Heart left ventricle (tissue), 16 donors: ENCODE measurements around the gene RFX4. TPM values are rescaled to one million over a fixed set of nuclear protein-coding genes. Genes with fewer than 3 reads are reported as not detected.
A peak's percentile ranks its signal among the peaks of the same experiment; 100 is the strongest.

ENCODE experiments used
- ATAC-seq, 4 donors: fragments of 200-7000 bp; cut with Tn5 transposase; one replicate each; pipeline ENCODE4 v1.9.1; 2020 to 2022; ENCODE audit warnings: moderate library complexity in 4 of 4, mild to moderate bottlenecking in 3 of 4, moderate number of reproducible peaks in 1 of 4
- DNase-seq, 5 donors: peaks; one replicate each; pipeline ENCODE4 v3.0.0-alpha.2; 2020
- H3K27ac ChIP-seq, 12 donors: fragments of 200-600 bp; sonication (generic) in 4 of 12; one replicate each; pipeline versions ENCODE4 v1.5.0 to v1.8.0; 2016 to 2022; ENCODE audit warnings: mild to moderate bottlenecking in 2 of 12
- H3K27me3 ChIP-seq, 9 donors: fragments of 200-600 bp; sonication (generic) in 2 of 9; one replicate each; pipeline versions ENCODE4 v1.5.1 to v1.8.0; 2016 to 2022; ENCODE audit warnings: mild to moderate bottlenecking in 3 of 9
- H3K36me3 ChIP-seq, 9 donors: fragments of 200-600 bp; sonication (generic) in 2 of 9; one replicate each; pipeline versions ENCODE4 v1.5.0 to v1.8.0; 2018 to 2022; ENCODE audit warnings: mild to moderate bottlenecking in 2 of 9
- H3K4me1 ChIP-seq, 12 donors: fragments of 200-600 bp; sonication (generic) in 4 of 12; one replicate each; pipeline versions ENCODE4 v1.5.0 to v1.8.0; 2016 to 2022; ENCODE audit warnings: mild to moderate bottlenecking in 3 of 12
- H3K4me3 ChIP-seq, 12 donors: fragments of 200-600 bp; sonication (generic) in 4 of 12; one replicate each; pipeline versions ENCODE4 v1.5.0 to v1.8.0; 2017 to 2022; ENCODE audit warnings: mild to moderate bottlenecking in 9 of 12, moderate library complexity in 4 of 12
- H3K9me3 ChIP-seq, 12 donors: fragments of 200-600 bp; sonication (generic) in 4 of 12; one replicate each; pipeline versions ENCODE4 v1.5.0 to v1.8.0; 2016 to 2022; ENCODE audit warnings: mild to moderate bottlenecking in 1 of 12
- POLR2A ChIP-seq, 2 donors: fragments of 450-650 bp; IDR thresholded peaks; one replicate each; pipeline ENCODE4 v1.6.1; 2017; ENCODE audit warnings: antibody characterized with exemption in 2 of 2, mild to moderate bottlenecking in 2 of 2, moderate library complexity in 2 of 2
- WGBS, 4 donors: extraction: QIAGEN DNeasy Blood & Tissue Kit in 2 of 4; methylation state at CpG; one replicate each; pipeline versions ENCODE4 v1.1.5 to v1.1.7; 2013 to 2018; 5-methylcytosine and 5-hydroxymethylcytosine counted together
- intact Hi-C, 10 donors: fragments of 100-400 bp; cut with DNase I; formaldehyde crosslinking; loops; one replicate each; pipeline versions ENCODE4 v1.11.1 to v1.14.2; 2022
- polyA plus RNA-seq, 2 donors: library from polyadenylated mRNA; stranded (reverse); fragments of 200-250 nt; gene quantifications; one replicate each; pipeline ENCODE4 v1.2.3, GENCODE V29; 2013
- total RNA-seq, 9 donors: library from RNA; depleted of rRNA in 2 of 9; stranded (reverse); fragments of >200 nt in 2 of 9; fragmentation: NEBNext Ultra II Directional in 3 of 9; extraction: Animal tissue kit (Norgen Biotek cat#: 25700) in 3 of 9; gene quantifications; one replicate each; pipeline versions ENCODE4 v1.1.0 to v1.2.4, GENCODE V29; 2016 to 2023
- TF ChIP-seq, protein P1 (sequence below), 12 donors: fragments of 200-600 bp; sonication (generic) in 4 of 12; IDR thresholded peaks; one replicate each; pipeline versions ENCODE4 v1.5.0 to v1.8.0; 2018 to 2022; ENCODE audit warnings: antibody characterized with exemption in 12 of 12, mild to moderate bottlenecking in 5 of 12
- donor health status: ischemic (EF 13 %, LVEDD 7.1; RV severe dilation, severe dysfunction).
- donor health status: healthy with polysubstance abuse.
- donor health status: DM: no; HTN: yes; CAD: no.
- donor health status: DM: no; HTN: no; CAD: no.
- donor health status: ischemic (EF 25% LVEDD 6.9; RV normal size, moderate dysfunction).
- donor health status: ischemic (EF 25% LVEDD 5.7; RV mildly dilated, moderate dysfunction).
- donor health status: healthy.
- donor health status: DM: yes; HTN: yes; CAD: no.
- donor health status: ischemic (EF 35%, LVEDD 5.7; RV mildly dilated, moderate dysfunction).
- donor health status: nonischemic (EF 11% LVEDD 7.7; RV severe dilation, severe dysfunction).
- donor health status: DM: yes; HTN: yes; CAD: no.
- donor health status: PGD.
- donor health status: ischemic (EF 29% LVEDD 5.4; RV normal size, mild dysfunction).
- donor health status: nonischemic (EF 23%, LVEDD 6.1; RV moderate dilation, normal function).

The RFX4 gene
- total and polyA plus RNA-seq, 11 donors, result 0.09 TPM; not detected in 9

GRCh38 chr12:106585521-106586277 is 2.9 kb downstream of the RFX4 start:
- Histone ChIP-seq H3K4me3 (peak overlapping the region in 9 of 12 donors; percentile 8 to 34 (median 19)), H3K36me3 (no peaks in the 10 kb centered on the region), H3K4me1 (peaks cover 0 to 66% (median 35%) of the 10 kb centered on the region in 12 donors), H3K9me3 (no peaks in the 10 kb centered on the region), H3K27ac (no peak overlapping the region), H3K27me3 (peaks cover 48 to 100% (median 92%) of the 10 kb centered on the region in 9 donors)
- DNase-seq (no peak), ATAC-seq (no peak)
- 1 to 3% (median 1%) methylated on average over 30 to 63 of the region's 63 CpGs for WGBS, 4 donors
- TF ChIP-seq POLR2A (IDR thresholded peaks at IDR 0.05), result no peak
- TF ChIP-seq, protein P1, sequence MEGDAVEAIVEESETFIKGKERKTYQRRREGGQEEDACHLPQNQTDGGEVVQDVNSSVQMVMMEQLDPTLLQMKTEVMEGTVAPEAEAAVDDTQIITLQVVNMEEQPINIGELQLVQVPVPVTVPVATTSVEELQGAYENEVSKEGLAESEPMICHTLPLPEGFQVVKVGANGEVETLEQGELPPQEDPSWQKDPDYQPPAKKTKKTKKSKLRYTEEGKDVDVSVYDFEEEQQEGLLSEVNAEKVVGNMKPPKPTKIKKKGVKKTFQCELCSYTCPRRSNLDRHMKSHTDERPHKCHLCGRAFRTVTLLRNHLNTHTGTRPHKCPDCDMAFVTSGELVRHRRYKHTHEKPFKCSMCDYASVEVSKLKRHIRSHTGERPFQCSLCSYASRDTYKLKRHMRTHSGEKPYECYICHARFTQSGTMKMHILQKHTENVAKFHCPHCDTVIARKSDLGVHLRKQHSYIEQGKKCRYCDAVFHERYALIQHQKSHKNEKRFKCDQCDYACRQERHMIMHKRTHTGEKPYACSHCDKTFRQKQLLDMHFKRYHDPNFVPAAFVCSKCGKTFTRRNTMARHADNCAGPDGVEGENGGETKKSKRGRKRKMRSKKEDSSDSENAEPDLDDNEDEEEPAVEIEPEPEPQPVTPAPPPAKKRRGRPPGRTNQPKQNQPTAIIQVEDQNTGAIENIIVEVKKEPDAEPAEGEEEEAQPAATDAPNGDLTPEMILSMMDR (IDR thresholded peaks at IDR 0.05), result no peak
- intact Hi-C loops, result no loop called here

GRCh38 chr12:106586278-106586802 is 3.5 kb downstream of the RFX4 start:
- no peak for DNase-seq
- Histone ChIP-seq H3K27me3 (peaks cover 41 to 100% (median 85%) of the 10 kb centered on the region in 9 donors), H3K4me1 (peaks cover 0 to 60% (median 32%) of the 10 kb centered on the region in 12 donors), H3K9me3 (no peaks in the 10 kb centered on the region), H3K4me3 (peak overlapping the region in 9 of 12 donors; percentile 8 to 34 (median 19)), H3K36me3 (no peaks in the 10 kb centered on the region), H3K27ac (no peak overlapping the region)
- no peak for ATAC-seq
- 1 to 2% (median 1%) methylated on average over 31 to 35 of the region's 35 CpGs for WGBS, 4 donors
- TF ChIP-seq, protein P1 (IDR thresholded peaks at IDR 0.05), result no peak
- TF ChIP-seq POLR2A (IDR thresholded peaks at IDR 0.05), result no peak
- intact Hi-C loops, result no loop called here

DNA sequence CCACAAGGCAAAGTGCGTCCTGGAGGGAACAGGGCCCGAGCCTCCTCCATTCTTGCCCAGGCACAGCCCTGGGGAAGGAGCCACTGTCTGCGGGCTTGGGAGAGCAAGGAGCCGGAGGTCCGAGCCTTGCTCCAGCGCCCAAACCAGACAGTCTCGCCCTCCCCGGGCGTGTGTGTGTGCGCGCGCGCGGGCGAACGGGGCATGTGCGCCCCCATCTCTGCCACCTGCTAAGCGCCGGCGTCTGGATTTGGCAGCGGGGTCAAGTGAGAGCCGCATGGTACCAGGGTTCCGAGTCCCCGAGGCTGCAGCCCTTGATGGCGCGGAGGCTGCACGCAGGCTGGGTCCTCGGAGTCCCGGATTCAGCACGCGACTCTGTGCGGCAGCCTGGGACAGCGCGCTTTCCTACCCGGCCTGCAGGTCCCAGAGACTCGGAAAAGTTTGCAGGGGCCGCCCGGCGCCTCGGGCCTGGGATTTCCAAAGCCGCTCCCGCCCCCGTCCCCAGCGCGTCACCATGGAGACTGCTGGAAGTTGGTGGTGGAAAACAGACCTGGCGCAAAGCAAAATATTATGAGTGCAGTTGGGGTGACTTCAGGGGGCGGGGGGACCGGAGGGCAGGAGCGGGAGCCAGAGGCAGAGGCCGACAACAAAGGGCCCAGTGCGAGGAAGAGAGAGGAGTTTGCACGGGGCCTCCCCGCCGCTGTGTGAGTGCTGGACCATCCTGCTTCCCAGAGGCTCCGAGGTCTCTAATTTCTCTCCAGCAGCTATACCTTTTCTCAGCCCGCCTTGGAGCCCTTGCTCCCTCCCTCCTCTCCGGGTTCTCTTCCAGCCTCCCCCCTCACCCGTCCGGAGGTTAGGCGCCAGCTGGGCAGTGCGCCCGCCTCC is 4.2 kb downstream of the RFX4 start:
- ATAC-seq (peak in 3 of 4 donors; percentile 18 to 34 (median 26)), DNase-seq (no peak)
- Histone ChIP-seq H3K4me1 (peaks cover 0 to 53% (median 31%) of the 10 kb centered on the region in 12 donors), H3K27ac (no peak overlapping the region), H3K4me3 (peak overlapping the region in 9 of 12 donors; percentile 4 to 34 (median 15)), H3K36me3 (no peaks in the 10 kb centered on the region), H3K9me3 (no peaks in the 10 kb centered on the region), H3K27me3 (peaks cover 40 to 100% (median 78%) of the 10 kb centered on the region in 9 donors)
- intact Hi-C loops, result no loop called here
- TF ChIP-seq, protein P1 (IDR thresholded peaks at IDR 0.05), result no peak
- no peak for TF ChIP-seq POLR2A (IDR thresholded peaks at IDR 0.05)
- 0 to 2% (median 1%) methylated on average over 45 to 62 of the region's 62 CpGs for WGBS, 4 donors
